A673 (cell line): ENCODE measurements around the gene CCDC18.

Experiments
- CTCF ChIP-seq: fragments of 300-800, 200-600 bp; sonication (generic); conservative IDR thresholded peaks from 2 replicates; pipeline ENCODE4 v1.5.1; 2017; ENCODE audit warnings: low read depth, mild to moderate bottlenecking, antibody characterized with exemption, low read length, moderate library complexity, mixed read lengths
- EZH2 ChIP-seq: fragments of 200-600 bp; sonication (generic); IDR thresholded peaks from 2 replicates; pipeline ENCODE4 v1.6.1; 2017; ENCODE audit warnings: borderline replicate concordance, low read depth, mild to moderate bottlenecking, mixed read lengths, antibody characterized with exemption, low read length; ENCODE audit not compliant: poor library complexity, severe bottlenecking

DNA sequence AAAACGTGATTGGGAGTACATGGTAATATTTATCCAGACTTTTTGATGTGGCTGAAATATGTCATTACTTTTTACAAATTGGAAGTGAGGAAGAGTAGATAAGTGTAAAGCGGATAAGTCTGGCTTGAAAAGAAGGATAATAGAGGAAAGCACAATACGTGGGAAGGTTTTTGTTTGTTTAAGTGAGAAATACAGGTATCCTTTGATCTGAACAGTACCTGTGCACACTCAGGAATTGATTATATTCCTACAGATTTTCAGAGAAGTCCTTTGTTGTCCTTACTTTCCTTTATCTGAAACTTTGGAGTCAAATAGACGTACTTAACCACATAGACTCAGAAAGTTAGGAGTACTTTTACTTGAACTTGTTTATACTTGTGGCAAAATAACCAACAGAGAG lies 20.2 kb downstream of the CCDC18 start:
- TF ChIP-seq CTCF (no peak), EZH2 (no peak)
